ENCODE data around the gene SMYD3. TPM values are rescaled to one million over a fixed set of nuclear protein-coding genes. Genes with fewer than 3 reads are reported as not detected.

SMYD3 gene
- total and polyA plus RNA-seq, 12 donors, result 13.5 to 78.2 (median 26.8) TPM

- 78 to 93% (median 85%) methylated on average over 1 of the region's 1 CpG for WGBS, 4 donors
- H3K27me3 ChIP-seq, result no peaks in the 10 kb centered on the region
- no peak overlapping the region for H3K4me3 ChIP-seq
- H3K9me3 ChIP-seq (replicated peaks in 1 of 3), result no peaks in the 10 kb centered on the region
- no peak overlapping the region for H3K27ac ChIP-seq
- no peak for DNase-seq
- TF ChIP-seq CTCF (IDR thresholded peaks at IDR 0.05) (no peak), POLR2A (IDR thresholded peaks at IDR 0.05) (no peak)
- peaks cover 0 to 5% of the 10 kb centered on the region in 2 donors for H3K4me1 ChIP-seq (replicated peaks in 1 of 2)
- intact Hi-C loops (cut with DNase I), result no loop called here
- H3K36me3 ChIP-seq (replicated peaks in 1 of 2), result no peaks in the 10 kb centered on the region
These were observed 123.9 kb downstream of the SMYD3 start for GRCh38 chr1:246383239-246383589.

- no peak for TF ChIP-seq POLR2A (IDR thresholded peaks at IDR 0.05)
- TF ChIP-seq CTCF (IDR thresholded peaks at IDR 0.05), result no peak
- WGBS, 4 donors, result 94 to 100% (median 98%) methylated on average over 1 to 3 of the region's 3 CpGs
- Histone ChIP-seq H3K4me3 (no peak overlapping the region), H3K9me3 (replicated peaks in 1 of 3) (no peaks in the 10 kb centered on the region), H3K27me3 (no peaks in the 10 kb centered on the region), H3K4me1 (replicated peaks in 1 of 2) (peaks cover 0 to 5% of the 10 kb centered on the region in 2 donors), H3K27ac (no peak overlapping the region), H3K36me3 (replicated peaks in 1 of 2) (no peaks in the 10 kb centered on the region)
- intact Hi-C loops (cut with DNase I), result no loop called here
- DNase-seq, result no peak
These were observed 124.4 kb downstream of the SMYD3 start for GRCh38 chr1:246382589-246383238.

DNA sequence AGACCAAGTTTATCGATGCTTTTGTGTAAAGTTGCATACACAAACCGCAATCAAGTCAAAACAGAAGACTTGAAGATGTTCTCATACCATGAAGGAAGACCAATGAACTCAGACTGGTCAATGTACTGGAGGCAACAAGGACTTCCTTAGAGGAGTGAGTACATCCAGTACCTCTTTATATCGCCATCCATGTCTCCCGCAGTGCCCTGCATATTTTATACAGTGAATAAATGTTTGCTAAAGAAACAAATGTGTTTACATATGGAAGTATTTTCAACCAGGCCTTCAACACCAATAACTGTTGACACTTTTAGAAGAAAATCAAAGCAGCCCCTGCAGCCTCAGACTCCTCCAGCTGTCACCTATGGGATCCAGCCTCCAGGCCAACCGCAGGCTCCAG lies 125.6 kb downstream of the SMYD3 start:
- Histone ChIP-seq H3K27ac (no peak overlapping the region), H3K27me3 (no peaks in the 10 kb centered on the region), H3K36me3 (replicated peaks in 1 of 2) (no peaks in the 10 kb centered on the region), H3K4me1 (replicated peaks in 1 of 2) (peaks cover 0 to 5% of the 10 kb centered on the region in 2 donors), H3K4me3 (no peak overlapping the region), H3K9me3 (replicated peaks in 1 of 3) (no peaks in the 10 kb centered on the region)
- intact Hi-C loops (cut with DNase I), result no loop called here
- WGBS, 4 donors, result 95 to 96% (median 96%) methylated on average over 5 of the region's 5 CpGs
- DNase-seq, result no peak
- no peak for TF ChIP-seq CTCF (IDR thresholded peaks at IDR 0.05)
- no peak for TF ChIP-seq POLR2A (IDR thresholded peaks at IDR 0.05)

DNA sequence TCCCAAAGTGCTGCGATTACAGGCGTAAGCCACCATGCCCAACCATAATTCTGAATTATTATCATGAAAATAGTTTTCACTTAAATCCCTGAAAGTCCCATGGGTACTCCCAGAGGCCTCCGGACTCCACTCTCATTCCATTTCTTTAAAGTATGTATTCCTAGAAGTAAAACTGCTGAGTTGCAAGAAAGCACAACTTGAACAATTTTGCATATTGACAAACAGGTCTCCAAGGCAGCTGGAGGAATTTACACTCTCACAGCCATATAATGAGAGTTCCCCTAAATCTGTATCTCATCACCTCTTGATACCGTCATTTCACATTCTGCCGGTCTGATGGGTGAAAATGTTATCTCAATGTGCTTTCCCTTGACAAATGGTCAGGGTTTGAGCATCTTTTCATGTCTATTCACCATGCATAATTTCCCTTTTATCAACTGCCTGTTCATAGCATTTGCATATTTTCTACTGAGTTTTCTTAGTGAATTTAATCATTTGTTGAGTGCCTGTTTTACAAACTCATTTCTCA lies 129.4 kb downstream of the SMYD3 start:
- no peak for DNase-seq
- Histone ChIP-seq H3K27ac (no peak overlapping the region), H3K4me3 (no peak overlapping the region), H3K27me3 (no peaks in the 10 kb centered on the region), H3K4me1 (replicated peaks in 1 of 2) (peaks cover 0 to 3% of the 10 kb centered on the region in 2 donors), H3K36me3 (replicated peaks in 1 of 2) (no peaks in the 10 kb centered on the region), H3K9me3 (replicated peaks in 1 of 3) (no peaks in the 10 kb centered on the region)
- intact Hi-C loops (cut with DNase I), result no loop called here
- no peak for TF ChIP-seq CTCF (IDR thresholded peaks at IDR 0.05)
- no peak for TF ChIP-seq POLR2A (IDR thresholded peaks at IDR 0.05)
- 95 to 97% (median 96%) methylated on average over 5 of the region's 5 CpGs for WGBS, 4 donors

All from adrenal gland (tissue), 12 donors.